CD4-positive, alpha-beta T cell treated with Interleukin-2 at 100 ng/mL for 4 hours (primary cell): ENCODE data around the gene MTMR6.

Source experiments
- DNase-seq: peaks from one replicate; pipeline ENCODE4 v3.0.0-alpha.2; 2020; ENCODE audit warnings: low spot score

MTMR6 gene

DNA sequence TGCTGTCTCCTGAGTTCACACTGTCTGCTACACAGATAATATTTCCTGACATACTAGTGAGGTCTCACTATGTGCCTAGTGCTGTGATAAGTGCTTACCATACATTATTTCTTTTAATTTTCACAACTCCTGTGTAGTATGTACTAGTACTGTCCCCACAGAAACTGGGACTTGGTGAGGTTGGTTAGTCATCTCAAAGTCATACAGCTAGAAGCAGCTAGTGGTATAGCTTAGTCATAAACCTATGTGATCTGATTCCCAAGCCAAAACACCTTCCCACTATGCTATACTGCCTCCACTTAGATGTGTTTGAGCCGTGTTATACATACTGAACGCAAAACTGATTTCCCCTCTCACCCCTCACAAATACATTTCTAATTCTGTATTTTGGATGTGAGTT lies 10.5 kb downstream of the MTMR6 start:
- DNase-seq: peak; percentile 20

GRCh38 chr13:25268561-25268960 lies 18.7 kb downstream of the MTMR6 start:
- DNase-seq: no peak

- no peak for DNase-seq
These were observed 19.6 kb downstream of the MTMR6 start for GRCh38 chr13:25267715-25268114.

GRCh38 chr13:25266706-25267105 lies 20.6 kb downstream of the MTMR6 start:
- DNase-seq: no peak

GRCh38 chr13:25262261-25262660 lies 25.0 kb downstream of the MTMR6 start:
- DNase-seq: no peak

DNA sequence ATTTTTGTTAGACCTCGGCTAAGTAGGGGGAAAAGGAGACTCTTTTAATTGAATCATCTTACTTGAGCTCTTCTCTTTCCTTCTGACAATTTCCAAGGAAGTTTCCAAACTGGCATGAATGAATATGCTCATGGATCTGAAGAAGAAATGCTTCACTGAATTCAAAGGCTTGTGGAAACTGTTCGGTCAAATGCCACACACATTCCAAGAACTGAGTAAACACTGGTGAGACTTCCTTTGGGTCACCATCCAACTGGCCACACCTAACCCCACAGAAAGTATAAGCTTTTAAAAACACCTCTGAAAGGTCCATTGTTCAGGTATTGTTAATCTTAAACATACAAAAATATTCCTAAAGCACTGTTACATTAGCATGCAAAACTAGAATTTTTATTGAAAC lies 33.6 kb downstream of the MTMR6 start:
- DNase-seq: no peak

- no peak for DNase-seq
These were observed 34.5 kb downstream of the MTMR6 start for GRCh38 chr13:25252752-25253151.

DNA sequence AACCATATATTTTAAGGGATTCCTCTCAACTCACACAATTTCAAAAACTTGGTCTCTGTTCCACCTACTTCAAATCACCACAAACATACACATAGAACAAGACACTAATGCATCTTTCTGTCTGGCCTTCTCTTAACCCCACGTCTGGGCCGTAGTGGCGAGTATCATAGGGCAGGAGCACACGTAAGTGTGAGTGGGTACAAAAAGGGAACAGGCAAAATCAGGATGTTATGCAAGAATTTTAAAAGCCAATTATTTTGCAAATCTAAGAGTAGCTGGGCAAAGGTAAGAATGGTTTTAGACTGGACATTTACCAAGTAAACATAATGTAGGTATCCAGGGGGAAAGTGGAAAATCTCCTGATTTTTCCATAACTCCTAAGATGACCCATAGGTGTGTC lies 35.1 kb downstream of the MTMR6 start:
- no peak for DNase-seq

DNA sequence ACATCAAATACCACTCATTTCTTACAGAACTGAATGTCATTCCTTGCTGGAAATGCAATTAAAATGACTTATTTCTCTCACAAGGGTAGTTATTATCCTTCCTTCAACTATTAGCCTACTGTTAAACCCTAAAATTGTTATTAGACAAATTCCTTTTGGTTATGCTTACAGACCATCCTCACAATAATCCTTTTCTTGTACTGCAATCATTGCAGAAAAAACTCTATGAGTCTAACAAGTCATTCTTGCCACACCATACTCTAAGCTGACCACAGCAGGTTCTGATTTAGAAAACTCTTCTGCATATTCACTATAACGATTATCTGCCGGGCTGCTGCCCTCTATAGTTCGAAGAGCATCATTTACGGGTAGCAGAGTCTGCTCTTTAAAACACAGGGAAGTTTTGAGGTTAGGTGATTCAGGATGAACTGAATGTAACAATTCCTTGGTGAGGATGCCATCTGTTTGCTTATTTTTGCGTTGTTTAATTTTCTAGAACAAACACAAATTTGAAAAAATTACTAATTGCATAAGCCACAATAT lies 38.2 kb downstream of the MTMR6 start:
- no peak for DNase-seq

DNA sequence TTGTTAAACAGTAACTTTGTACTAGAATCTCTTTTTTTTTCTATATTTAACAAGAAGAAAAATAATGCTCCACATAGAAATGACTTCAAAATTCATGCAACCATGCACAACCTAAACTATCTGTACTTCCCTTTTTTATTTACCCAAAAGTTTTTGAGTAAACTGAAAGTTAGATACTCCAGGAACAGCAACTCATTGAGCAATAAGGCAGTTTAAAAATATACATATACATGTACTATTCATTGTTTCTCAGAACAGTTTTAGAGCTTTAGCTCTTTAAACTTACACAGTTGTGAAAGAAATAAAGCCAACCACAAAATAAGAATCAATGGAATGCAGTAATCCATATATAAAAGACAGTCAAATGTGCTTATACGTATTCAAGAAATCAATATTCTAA lies 39.2 kb downstream of the MTMR6 start:
- DNase-seq: no peak

GRCh38 chr13:25247360-25247759 lies 39.9 kb downstream of the MTMR6 start:
- DNase-seq: no peak

DNA sequence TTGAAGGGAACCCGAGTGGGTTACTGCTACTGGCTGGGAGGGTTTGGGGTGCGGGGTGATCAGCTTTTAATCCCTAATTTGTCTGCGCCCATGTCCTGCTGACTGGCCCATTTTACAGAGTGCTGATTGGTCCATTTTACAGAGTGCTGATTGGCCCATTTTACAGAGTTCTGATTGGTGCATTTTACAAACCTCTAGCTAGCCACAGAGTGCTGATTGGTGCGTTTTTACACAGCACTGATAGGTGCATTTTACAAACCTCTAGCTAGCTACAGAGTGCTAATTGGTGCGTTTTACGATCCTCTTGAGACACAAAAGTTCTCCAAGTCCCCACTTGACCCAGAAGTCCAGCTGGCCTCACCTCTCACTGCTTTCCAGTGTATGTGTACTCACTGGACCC lies 43.2 kb downstream of the MTMR6 start:
- DNase-seq: no peak

DNA sequence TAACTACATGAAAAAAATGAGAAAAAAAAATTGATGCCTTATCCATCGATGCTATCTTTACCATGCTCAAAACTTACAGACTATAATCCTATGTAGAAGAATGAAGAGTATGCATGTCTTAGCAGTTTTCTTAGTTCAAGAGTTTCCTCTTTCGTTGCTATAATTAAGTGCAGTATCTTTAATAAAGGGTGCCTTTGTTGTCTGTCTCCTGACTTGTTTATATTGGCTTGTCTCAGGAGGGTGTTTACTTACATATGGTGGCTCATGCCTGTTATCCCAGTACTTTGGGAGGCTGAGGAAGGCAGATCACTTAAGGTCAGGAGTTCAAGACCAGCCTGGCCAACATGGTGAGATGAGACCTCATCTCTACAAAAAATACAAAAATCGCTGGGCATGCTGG lies 44.3 kb downstream of the MTMR6 start:
- DNase-seq: no peak

DNA sequence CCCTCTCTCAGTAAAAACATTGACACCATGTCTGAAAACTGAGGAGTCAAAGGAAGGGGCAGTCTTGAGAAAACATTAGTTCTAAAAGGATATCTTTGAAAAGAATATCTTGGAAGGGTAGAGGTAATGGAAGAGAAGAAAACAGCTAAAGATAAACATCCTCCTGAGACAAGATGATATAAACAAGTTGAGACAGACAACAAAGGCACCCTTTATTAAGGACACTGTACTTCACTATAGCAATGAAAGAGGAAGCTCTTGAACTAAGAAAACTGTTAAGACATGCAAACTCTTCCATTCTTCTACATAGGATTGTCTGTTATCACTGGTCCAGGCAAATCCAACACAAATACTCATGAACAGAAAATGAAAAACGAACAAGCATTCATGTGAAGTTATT lies 46.3 kb downstream of the MTMR6 start:
- DNase-seq: no peak

GRCh38 chr13:25237083-25237482 lies 50.2 kb downstream of the MTMR6 start:
- no peak for DNase-seq

- DNase-seq: no peak
These were observed 53.4 kb downstream of the MTMR6 start for GRCh38 chr13:25233861-25234260.

DNA sequence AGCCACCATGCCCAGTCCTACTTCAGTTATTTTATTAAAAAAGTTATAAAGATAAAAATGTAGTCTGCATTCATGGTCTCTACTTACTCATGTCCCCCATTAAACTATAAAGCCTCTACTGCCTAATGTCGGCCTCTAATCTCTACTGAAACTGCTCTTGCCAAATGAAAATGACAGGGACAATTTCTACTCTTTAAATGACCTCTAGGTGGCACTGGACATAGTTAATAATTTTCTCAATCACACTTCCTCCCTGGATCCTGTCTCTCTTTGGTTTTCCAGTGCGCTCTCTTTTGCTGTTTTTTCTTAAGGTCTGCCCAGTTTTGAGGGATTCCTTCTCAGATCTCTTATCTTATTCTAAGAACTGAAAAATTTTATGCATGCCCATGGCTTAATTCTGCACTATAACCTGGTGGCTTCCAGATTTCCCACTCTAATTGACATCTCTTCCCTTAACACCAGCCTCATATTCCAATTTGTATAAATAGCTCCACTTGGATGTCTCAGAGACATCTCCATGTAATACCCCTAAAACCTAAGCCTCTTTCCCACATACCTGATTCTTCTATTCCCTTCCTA lies 54.3 kb downstream of the MTMR6 start:
- peak; percentile 24 for DNase-seq

DNA sequence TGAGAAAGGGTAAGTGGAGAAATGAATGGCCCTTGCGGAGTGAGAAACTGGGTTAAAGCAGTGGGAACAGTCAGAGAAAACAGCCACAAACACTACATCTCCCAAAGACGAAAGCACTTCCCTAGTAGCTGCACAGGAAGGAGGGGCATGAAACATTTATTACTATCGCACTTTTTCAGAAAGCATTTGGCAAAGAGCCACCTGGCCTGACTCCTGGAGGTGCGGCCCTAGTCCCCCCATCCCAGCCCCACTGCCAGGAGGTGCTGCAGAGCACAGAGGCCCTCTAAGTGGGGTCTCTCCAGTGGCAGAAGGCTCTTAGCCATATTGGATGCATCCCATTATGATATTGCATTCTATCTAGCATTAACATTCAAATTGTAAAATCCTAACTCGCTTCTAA lies 55.8 kb downstream of the MTMR6 start:
- no peak for DNase-seq

GRCh38 chr13:25227690-25228089 lies 59.6 kb downstream of the MTMR6 start:
- DNase-seq: no peak

DNA sequence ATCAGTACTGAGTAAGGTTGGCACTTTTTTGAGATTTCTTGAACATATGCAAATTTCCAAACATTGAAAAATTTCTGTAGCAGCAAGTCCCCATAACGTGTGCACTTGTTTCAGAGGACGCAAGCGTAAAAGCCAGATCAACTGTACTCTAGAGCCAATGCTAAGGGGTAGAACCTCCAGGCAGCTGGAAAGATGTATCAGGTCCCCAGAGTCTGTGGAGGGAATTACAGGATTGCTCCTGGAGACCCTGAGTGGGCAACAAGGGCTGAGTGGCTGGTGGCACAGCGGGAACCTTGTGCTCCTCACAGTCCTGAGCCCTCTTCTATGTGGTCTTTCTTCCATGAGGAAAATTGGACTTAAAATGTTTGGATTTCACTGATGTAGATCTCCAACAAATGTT lies 61.3 kb downstream of the MTMR6 start:
- no peak for DNase-seq

GRCh38 chr13:25224151-25224550 lies 63.1 kb downstream of the MTMR6 start:
- DNase-seq: no peak

GRCh38 chr13:25222740-25223139 lies 64.5 kb downstream of the MTMR6 start:
- no peak for DNase-seq

DNA sequence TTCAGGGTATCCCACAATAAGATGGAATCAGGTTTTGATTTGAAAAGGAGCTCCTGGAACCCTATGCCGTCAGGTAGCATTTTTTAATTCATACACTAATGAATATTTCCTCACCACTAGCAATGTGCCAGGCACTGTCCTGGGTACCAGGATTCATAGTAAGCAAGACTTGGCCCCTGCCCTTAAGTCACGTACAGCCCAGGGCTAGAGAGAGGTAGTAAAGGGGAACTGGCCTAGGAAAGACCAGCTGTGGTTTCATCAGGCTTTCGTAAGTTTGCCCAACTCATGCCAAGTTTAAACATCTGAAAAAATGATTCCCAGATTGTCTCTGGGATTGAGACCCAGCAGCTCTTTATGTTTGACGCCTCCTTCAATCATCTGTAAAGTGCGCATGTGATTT lies 69.3 kb downstream of the MTMR6 start:
- DNase-seq: no peak

DNA sequence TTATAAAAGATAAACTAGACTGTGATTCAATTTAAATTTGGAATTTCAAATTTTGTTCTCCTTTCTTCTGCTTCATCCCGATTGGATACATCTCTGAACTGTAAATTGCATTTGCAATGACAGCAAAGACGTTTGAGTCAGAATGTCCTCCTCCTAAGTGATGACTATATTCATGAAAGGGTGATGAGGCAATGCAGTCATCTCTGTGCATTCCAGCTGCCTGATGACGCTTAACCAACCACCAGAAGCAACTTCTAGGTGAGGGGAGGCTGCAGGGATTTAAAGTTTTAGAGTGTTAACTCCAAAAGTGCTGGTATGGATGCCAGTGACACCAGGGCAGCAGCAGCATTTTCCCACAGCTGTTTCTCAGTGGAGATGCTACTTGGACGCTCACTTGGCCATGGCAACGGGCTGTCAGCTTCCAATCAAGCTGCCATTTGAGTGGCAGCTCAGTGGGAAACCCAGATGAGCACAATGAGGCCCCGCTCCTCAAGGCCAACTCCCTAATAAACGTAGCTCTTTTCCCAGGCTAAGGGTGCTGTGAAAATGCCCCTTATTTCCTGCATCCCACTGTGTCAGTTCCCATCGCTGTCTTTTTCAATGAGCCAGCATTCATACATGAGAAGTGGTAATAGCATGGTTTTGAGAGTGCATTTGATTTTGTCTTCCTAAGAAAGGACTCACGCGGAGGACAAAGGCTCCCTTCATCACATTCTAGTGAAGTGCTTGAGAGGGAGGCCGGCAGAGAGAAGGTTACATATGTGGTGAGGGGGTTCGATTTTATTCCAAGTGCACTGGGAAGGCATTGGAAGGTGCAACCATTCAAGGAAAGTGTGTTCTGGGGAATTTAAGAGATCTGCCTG lies 70.0 kb downstream of the MTMR6 start:
- no peak for DNase-seq
